ENCODE measurements around the gene HCRTR1.
A peak's percentile ranks its signal among the peaks of the same experiment; 100 is the strongest.

The HCRTR1 gene

DNA sequence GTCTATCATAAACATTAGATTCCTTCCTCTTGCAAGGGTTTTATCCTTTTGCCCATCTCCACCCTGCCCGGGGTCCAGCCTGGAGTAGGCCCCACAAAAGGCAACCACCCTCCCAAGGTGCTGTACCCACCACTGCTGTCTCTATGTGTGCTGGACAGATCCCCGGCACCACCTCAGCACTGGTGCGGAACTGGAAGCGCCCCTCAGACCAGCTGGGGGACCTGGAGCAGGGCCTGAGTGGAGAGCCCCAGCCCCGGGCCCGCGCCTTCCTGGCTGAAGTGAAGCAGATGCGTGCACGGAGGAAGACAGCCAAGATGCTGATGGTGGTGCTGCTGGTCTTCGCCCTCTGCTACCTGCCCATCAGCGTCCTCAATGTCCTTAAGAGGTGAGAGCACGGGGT lies 5.9 kb downstream of the HCRTR1 start:
- TF ChIP-seq, protein P1, sequence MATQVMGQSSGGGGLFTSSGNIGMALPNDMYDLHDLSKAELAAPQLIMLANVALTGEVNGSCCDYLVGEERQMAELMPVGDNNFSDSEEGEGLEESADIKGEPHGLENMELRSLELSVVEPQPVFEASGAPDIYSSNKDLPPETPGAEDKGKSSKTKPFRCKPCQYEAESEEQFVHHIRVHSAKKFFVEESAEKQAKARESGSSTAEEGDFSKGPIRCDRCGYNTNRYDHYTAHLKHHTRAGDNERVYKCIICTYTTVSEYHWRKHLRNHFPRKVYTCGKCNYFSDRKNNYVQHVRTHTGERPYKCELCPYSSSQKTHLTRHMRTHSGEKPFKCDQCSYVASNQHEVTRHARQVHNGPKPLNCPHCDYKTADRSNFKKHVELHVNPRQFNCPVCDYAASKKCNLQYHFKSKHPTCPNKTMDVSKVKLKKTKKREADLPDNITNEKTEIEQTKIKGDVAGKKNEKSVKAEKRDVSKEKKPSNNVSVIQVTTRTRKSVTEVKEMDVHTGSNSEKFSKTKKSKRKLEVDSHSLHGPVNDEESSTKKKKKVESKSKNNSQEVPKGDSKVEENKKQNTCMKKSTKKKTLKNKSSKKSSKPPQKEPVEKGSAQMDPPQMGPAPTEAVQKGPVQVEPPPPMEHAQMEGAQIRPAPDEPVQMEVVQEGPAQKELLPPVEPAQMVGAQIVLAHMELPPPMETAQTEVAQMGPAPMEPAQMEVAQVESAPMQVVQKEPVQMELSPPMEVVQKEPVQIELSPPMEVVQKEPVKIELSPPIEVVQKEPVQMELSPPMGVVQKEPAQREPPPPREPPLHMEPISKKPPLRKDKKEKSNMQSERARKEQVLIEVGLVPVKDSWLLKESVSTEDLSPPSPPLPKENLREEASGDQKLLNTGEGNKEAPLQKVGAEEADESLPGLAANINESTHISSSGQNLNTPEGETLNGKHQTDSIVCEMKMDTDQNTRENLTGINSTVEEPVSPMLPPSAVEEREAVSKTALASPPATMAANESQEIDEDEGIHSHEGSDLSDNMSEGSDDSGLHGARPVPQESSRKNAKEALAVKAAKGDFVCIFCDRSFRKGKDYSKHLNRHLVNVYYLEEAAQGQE (tag by site-specific recombination; IDR thresholded peaks at IDR 0.05): peak; percentile 49; the same call in 1 of the 2 replicates
- no peak for TF ChIP-seq ZNF707 (tag by site-specific recombination; IDR thresholded peaks at IDR 0.05)
- POLR2A ChIA-PET: no interaction called here
- H3K27ac ChIP-seq (ENCODE audit: extremely low read depth, low read depth, low read length): no peak overlapping the region

GRCh38 chr1:31624309-31624708 lies 6.8 kb downstream of the HCRTR1 start:
- Histone ChIP-seq H3K27ac (ENCODE audit: extremely low read depth, low read depth, low read length) (no peak overlapping the region), H3K36me3 (ENCODE audit: control insufficient read depth in 2 of 2, insufficient read depth in 1 of 2, low read length in 2 of 2) (peaks cover 0 to 37% of the 10 kb centered on the region in 2 experiments; a peak in 1 of 3 replicates), H3K4me1 (ENCODE audit: control insufficient read depth, insufficient read depth, low read length) (no peaks in the 10 kb centered on the region), H3K9me3 (ENCODE audit: control insufficient read depth, insufficient read depth, low read depth, low read length) (no peaks in the 10 kb centered on the region), H3K4me3 (ENCODE audit: low read depth, low read length) (no peak overlapping the region)
- TF ChIP-seq ZNF248 (tag by site-specific recombination; IDR thresholded peaks at IDR 0.05): no peak
- TF ChIP-seq ZNF501 (tag by site-specific recombination; IDR thresholded peaks at IDR 0.05): no peak
- TF ChIP-seq KLF16 (tag by site-specific recombination; IDR thresholded peaks at IDR 0.05): no peak
- TF ChIP-seq, protein P2, sequence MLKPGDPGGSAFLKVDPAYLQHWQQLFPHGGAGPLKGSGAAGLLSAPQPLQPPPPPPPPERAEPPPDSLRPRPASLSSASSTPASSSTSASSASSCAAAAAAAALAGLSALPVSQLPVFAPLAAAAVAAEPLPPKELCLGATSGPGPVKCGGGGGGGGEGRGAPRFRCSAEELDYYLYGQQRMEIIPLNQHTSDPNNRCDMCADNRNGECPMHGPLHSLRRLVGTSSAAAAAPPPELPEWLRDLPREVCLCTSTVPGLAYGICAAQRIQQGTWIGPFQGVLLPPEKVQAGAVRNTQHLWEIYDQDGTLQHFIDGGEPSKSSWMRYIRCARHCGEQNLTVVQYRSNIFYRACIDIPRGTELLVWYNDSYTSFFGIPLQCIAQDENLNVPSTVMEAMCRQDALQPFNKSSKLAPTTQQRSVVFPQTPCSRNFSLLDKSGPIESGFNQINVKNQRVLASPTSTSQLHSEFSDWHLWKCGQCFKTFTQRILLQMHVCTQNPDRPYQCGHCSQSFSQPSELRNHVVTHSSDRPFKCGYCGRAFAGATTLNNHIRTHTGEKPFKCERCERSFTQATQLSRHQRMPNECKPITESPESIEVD (tag by site-specific recombination; IDR thresholded peaks at IDR 0.05): no peak
- no peak for TF ChIP-seq ZNF311 (tag by site-specific recombination; IDR thresholded peaks at IDR 0.05; ENCODE audit: borderline replicate concordance)
- no peak for TF ChIP-seq KLF10 (tag by site-specific recombination; IDR thresholded peaks at IDR 0.05)
- no peak for TF ChIP-seq ZNF544 (tag by site-specific recombination; IDR thresholded peaks at IDR 0.05)
- TF ChIP-seq ZNF707 (tag by site-specific recombination; IDR thresholded peaks at IDR 0.05): no peak
- TF ChIP-seq ZNF391 (tag by site-specific recombination; IDR thresholded peaks at IDR 0.05; ENCODE audit: borderline replicate concordance, low read depth): no peak
- TF ChIP-seq ZFP3 (tag by site-specific recombination; IDR thresholded peaks at IDR 0.05; ENCODE audit: low read depth): no peak
- ChIA-PET CTCF (interaction anchor here (0.6 kb wide), 1 partner anchor 457 kb away, joined by 5 read pairs; no protein-coding TSS in a partner anchor), POLR2A (no interaction called here)

More for the DNA sequence above, 5.9 kb downstream of the HCRTR1 start:
- CTCF ChIA-PET: no interaction called here
- Histone ChIP-seq H3K9me3 (ENCODE audit: control insufficient read depth, insufficient read depth, low read depth, low read length) (no peaks in the 10 kb centered on the region), H3K36me3 (ENCODE audit: control insufficient read depth in 2 of 2, insufficient read depth in 1 of 2, low read length in 2 of 2) (peaks cover 0 to 27% of the 10 kb centered on the region in 2 experiments; a peak in 1 of 3 replicates), H3K4me1 (ENCODE audit: control insufficient read depth, insufficient read depth, low read length) (no peaks in the 10 kb centered on the region), H3K4me3 (ENCODE audit: low read depth, low read length) (no peak overlapping the region)

- H3K9me3 ChIP-seq (ENCODE audit: control insufficient read depth, insufficient read depth, low read depth, low read length): no peaks in the 10 kb centered on the region
- H3K4me3 ChIP-seq (ENCODE audit: low read depth, low read length): no peak overlapping the region
- H3K36me3 ChIP-seq (ENCODE audit: control insufficient read depth in 2 of 2, insufficient read depth in 1 of 2, low read length in 2 of 2): peaks cover 0 to 43% of the 10 kb centered on the region in 2 experiments; a peak in 1 of 3 replicates
- ChIA-PET CTCF (interaction anchor here (0.6 kb wide), 1 partner anchor 457 kb away, joined by 5 read pairs; no protein-coding TSS in a partner anchor), POLR2A (no interaction called here)
- TF ChIP-seq ZNF114 (tag by site-specific recombination; IDR thresholded peaks at IDR 0.05) (no peak), PRDM10 (tag by site-specific recombination; IDR thresholded peaks at IDR 0.05) (0 out of 2 replicates have a peak, but pooled peaks have one; percentile 13), ZIC2 (tag by site-specific recombination; IDR thresholded peaks at IDR 0.05) (0 out of 2 replicates have a peak, but pooled peaks have one; percentile 23)
- no peaks in the 10 kb centered on the region for H3K4me1 ChIP-seq (ENCODE audit: control insufficient read depth, insufficient read depth, low read length)
- H3K27ac ChIP-seq (ENCODE audit: extremely low read depth, low read depth, low read length): no peak overlapping the region
These were observed 7.4 kb downstream of the HCRTR1 start for GRCh38 chr1:31624731-31625514.

All from HEK293 (cell line).